Activated CD8-positive, alpha-beta memory T cell treated with anti-CD3 and anti-CD28 coated beads, Interleukin-2, amount 50 U/mL, for 48 hours (primary cell): Measurements from ENCODE around the gene GDF2.

Source experiments
- DNase-seq: peaks from one replicate; pipeline ENCODE4 v3.0.0-alpha.2; 2020

Gene GDF2

GRCh38 chr10:47322300-47323061 lies at the start of gene GDF2:
Gene GDF2 (plus strand): TSS chr10:47322454. CDS start chr10:47322669, 215 bp downstream.
- no peak for DNase-seq

- no peak for DNase-seq
These were observed 46.2 kb upstream of the GDF2 start for GRCh38 chr10:47276071-47276470.

GRCh38 chr10:47276576-47277351 lies 45.5 kb upstream of the GDF2 start:
- DNase-seq, result no peak

- no peak for DNase-seq
These were observed 44.7 kb upstream of the GDF2 start for GRCh38 chr10:47277352-47278151.

- peak; percentile 50 for DNase-seq
These were observed 44.1 kb upstream of the GDF2 start for GRCh38 chr10:47278152-47278473.

GRCh38 chr10:47278720-47279119 lies 43.5 kb upstream of the GDF2 start:
- no peak for DNase-seq

- DNase-seq, result peak; percentile 36
These were observed 43.0 kb upstream of the GDF2 start for GRCh38 chr10:47279276-47279675.

GRCh38 chr10:47282005-47282656 lies 40.1 kb upstream of the GDF2 start:
- DNase-seq, result no peak

GRCh38 chr10:47282657-47283018 lies 39.6 kb upstream of the GDF2 start:
- no peak for DNase-seq

GRCh38 chr10:47283101-47283630 lies 39.1 kb upstream of the GDF2 start:
- no peak for DNase-seq

- DNase-seq, result no peak
These were observed 38.4 kb upstream of the GDF2 start for GRCh38 chr10:47283848-47284247.

- no peak for DNase-seq
These were observed 36.7 kb upstream of the GDF2 start for GRCh38 chr10:47285381-47286115.

GRCh38 chr10:47286116-47286505 lies 36.1 kb upstream of the GDF2 start:
- DNase-seq, result no peak

- no peak for DNase-seq
These were observed 35.5 kb upstream of the GDF2 start for GRCh38 chr10:47286591-47287315.

- no peak for DNase-seq
These were observed 34.9 kb upstream of the GDF2 start for GRCh38 chr10:47287365-47287802.

GRCh38 chr10:47287805-47288204 lies 34.4 kb upstream of the GDF2 start:
- DNase-seq, result no peak

- peak; percentile 25 for DNase-seq
These were observed 34.0 kb upstream of the GDF2 start for GRCh38 chr10:47288236-47288635.

GRCh38 chr10:47288916-47289495 lies 33.2 kb upstream of the GDF2 start:
- DNase-seq, result no peak

- DNase-seq, result no peak
These were observed 32.3 kb upstream of the GDF2 start for GRCh38 chr10:47289921-47290320.

- DNase-seq, result peak; percentile 29
These were observed 31.9 kb upstream of the GDF2 start for GRCh38 chr10:47290338-47290737.

GRCh38 chr10:47291682-47292081 lies 30.6 kb upstream of the GDF2 start:
- no peak for DNase-seq
